Endodermal cell (in vitro differentiated cells): ENCODE measurements around the gene RETN. TPM values are rescaled to one million over a fixed set of nuclear protein-coding genes. Genes with fewer than 3 reads are reported as not detected.

ENCODE experiments used
- DNase-seq: peaks from one replicate; pipeline ENCODE4 v3.0.0-alpha.2; 2017
- H3K27ac ChIP-seq: 2 replicates; pipeline ENCODE4 v1.5.1; 2013; ENCODE audit warnings: mild to moderate bottlenecking, low read depth, low read length, moderate library complexity
- H3K27me3 ChIP-seq: 2 replicates; pipeline ENCODE4 v1.6.1; 2013; ENCODE audit warnings: mild to moderate bottlenecking, low read length, moderate library complexity; ENCODE audit not compliant: insufficient read depth, control insufficient read depth, poor library complexity, severe bottlenecking
- H3K36me3 ChIP-seq: 2 replicates; pipeline ENCODE4 v1.7.0; 2013; ENCODE audit warnings: mild to moderate bottlenecking, low read length, moderate library complexity; ENCODE audit not compliant: control insufficient read depth, insufficient read depth
- H3K4me1 ChIP-seq: one replicate; pipeline ENCODE4 v1.7.0; 2013; ENCODE audit warnings: low read length; ENCODE audit not compliant: control insufficient read depth, insufficient read depth
- H3K4me3 ChIP-seq: 2 replicates; pipeline ENCODE4 v1.5.1; 2013; ENCODE audit warnings: mild to moderate bottlenecking, low read length, moderate library complexity
- H3K9ac ChIP-seq: 2 replicates; pipeline ENCODE4 v1.6.1; 2013; ENCODE audit warnings: mild to moderate bottlenecking, low read length, moderate library complexity; ENCODE audit not compliant: poor library complexity, severe bottlenecking; ENCODE audit errors: extremely low read depth
- H3K9me3 ChIP-seq: 2 replicates; pipeline ENCODE4 v1.6.1; 2013; ENCODE audit warnings: mild to moderate bottlenecking, low read length, moderate library complexity; ENCODE audit not compliant: control insufficient read depth
- H3K27ac Mint-ChIP-seq: 2 replicates; pipeline ENCODE4 v1.8.0; 2020; ENCODE audit warnings: mixed read lengths
- H3K27me3 Mint-ChIP-seq: 2 replicates; pipeline ENCODE4 v1.8.0; 2021; ENCODE audit warnings: mild to moderate bottlenecking, mixed read lengths; ENCODE audit not compliant: insufficient read depth
- H3K36me3 Mint-ChIP-seq: 2 replicates; pipeline ENCODE4 v1.8.0; 2020; ENCODE audit warnings: low read depth, mixed read lengths
- H3K4me1 Mint-ChIP-seq: 2 replicates; pipeline ENCODE4 v1.8.0; 2020; ENCODE audit warnings: mixed read lengths
- H3K4me3 Mint-ChIP-seq: 2 replicates; pipeline ENCODE4 v1.8.0; 2020; ENCODE audit warnings: mild to moderate bottlenecking, moderate library complexity, mixed read lengths
- H3K9me3 Mint-ChIP-seq: 2 replicates; pipeline ENCODE4 v1.8.0; 2020; ENCODE audit warnings: mild to moderate bottlenecking, mixed read lengths
- WGBS, 2 experiments: methylation state at CpG; one replicate each; pipeline versions ENCODE4 v1.1.5 to v1.1.7; 2013; ENCODE audit warnings: missing lambda C conversion rate in 2 of 2, mixed read lengths in 1 of 2; ENCODE audit not compliant: insufficient coverage in 1 of 2, insufficient read length in 1 of 2; 5-methylcytosine and 5-hydroxymethylcytosine counted together
- total RNA-seq, 2 donors: library from RNA; stranded (reverse); fragmentation: NEBNext Ultra II Directional in 1 of 2; extraction: Animal tissue kit (Norgen Biotek cat#: 25700) in 1 of 2; gene quantifications; 2 replicates in 1 of 2; 3 replicates in 1 of 2; pipeline ENCODE4 v1.2.1, GENCODE V29; 2021
- TF ChIP-seq, protein P1 (sequence below): fragments of 200-600 bp; sonication (generic); conservative IDR thresholded peaks from 2 replicates; pipeline ENCODE4 v1.5.0; 2021; ENCODE audit warnings: antibody characterized with exemption, mild to moderate bottlenecking

Gene RETN
- total RNA-seq, 2 donors from 2014 or later = not detected

DNA sequence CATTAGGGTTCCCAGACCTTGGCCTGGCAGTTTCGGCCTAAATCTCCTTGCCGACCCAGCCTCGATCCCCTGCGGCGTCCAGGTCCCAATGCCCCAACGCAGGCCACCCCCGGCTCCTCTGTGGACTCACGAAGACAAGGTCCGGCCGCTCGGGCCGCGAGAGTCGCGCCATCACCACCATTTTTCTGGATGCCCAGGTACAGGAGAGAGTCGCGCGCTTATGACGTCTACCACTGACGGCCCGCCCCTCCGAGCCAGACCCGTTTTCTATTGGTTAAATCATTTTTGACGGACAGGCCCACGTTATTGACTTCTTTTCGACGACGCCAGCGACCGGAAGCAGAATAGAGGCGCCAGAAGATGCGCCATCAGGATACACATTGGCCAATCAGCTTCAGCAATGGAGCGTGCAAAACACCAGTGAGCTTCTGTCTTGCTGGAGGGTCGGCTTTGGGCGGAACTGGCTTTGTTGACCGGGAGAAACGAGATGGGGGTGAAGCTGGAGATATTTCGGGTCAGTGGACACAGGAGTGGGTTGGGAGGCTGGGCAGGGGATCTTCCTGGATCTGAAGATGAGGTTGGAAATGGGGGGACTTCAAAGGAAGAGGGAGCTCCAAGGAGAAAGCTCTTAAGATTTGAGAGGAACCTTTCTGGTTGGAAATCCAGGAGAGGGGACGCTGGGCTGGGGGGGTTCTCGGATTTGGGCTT lies 39.3 kb upstream of the RETN start, which contains the start of the genes PET100 and XAB2:
Gene PET100 (plus strand): TSS at position 447 of the 708 bp plus-strand sequence. CDS start 41 bp downstream, at position 488.
Gene XAB2 (minus strand): TSS at position 199 of the 708 bp plus-strand sequence. CDS start 18 bp downstream, at position 181.
- peak within 1 kb of the TSS; percentile 83 for H3K27ac ChIP-seq
- H3K27ac Mint-ChIP-seq = peak within 1 kb of the TSS; percentile 100

DNA sequence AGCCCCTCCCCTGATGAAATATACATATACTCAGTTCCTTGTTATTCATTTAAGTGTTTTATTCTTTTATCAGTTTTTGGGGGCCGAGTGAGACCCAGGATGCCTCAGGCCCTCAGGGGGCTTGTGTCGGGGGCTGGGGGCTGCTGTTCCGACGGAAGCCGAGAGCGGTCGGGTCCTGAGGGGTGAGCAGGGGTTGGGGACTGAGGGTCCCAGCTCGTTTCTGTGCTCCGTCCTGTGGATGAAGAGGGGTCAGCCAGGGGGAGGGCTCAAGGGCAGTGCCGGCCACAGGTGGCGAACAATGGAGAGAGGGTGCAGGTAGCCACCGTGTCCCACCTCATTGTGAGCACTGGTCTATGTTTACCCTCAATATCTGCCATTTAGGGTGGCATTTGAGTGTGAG lies 37.3 kb upstream of the RETN start:
- H3K4me1 ChIP-seq = no peaks in the 10 kb centered on the region
- no peaks in the 10 kb centered on the region for H3K9me3 ChIP-seq
- DNase-seq = no peak
- Mint-ChIP-seq H3K27ac (no peak overlapping the region), H3K4me3 (no peak overlapping the region), H3K4me1 (peaks cover 17% of the 10 kb centered on the region), H3K36me3 (peaks cover 9% of the 10 kb centered on the region), H3K9me3 (no peaks in the 10 kb centered on the region), H3K27me3 (peaks cover 27% of the 10 kb centered on the region)
- no peak overlapping the region for H3K4me3 ChIP-seq
- H3K9ac ChIP-seq = no peak overlapping the region
- peaks cover 5% of the 10 kb centered on the region for H3K36me3 ChIP-seq
- TF ChIP-seq, protein P1, sequence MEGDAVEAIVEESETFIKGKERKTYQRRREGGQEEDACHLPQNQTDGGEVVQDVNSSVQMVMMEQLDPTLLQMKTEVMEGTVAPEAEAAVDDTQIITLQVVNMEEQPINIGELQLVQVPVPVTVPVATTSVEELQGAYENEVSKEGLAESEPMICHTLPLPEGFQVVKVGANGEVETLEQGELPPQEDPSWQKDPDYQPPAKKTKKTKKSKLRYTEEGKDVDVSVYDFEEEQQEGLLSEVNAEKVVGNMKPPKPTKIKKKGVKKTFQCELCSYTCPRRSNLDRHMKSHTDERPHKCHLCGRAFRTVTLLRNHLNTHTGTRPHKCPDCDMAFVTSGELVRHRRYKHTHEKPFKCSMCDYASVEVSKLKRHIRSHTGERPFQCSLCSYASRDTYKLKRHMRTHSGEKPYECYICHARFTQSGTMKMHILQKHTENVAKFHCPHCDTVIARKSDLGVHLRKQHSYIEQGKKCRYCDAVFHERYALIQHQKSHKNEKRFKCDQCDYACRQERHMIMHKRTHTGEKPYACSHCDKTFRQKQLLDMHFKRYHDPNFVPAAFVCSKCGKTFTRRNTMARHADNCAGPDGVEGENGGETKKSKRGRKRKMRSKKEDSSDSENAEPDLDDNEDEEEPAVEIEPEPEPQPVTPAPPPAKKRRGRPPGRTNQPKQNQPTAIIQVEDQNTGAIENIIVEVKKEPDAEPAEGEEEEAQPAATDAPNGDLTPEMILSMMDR = no peak
- WGBS, 2 experiments = 92 to 100% methylated on average over 2 to 12 of the region's 12 CpGs
- no peak overlapping the region for H3K27ac ChIP-seq
- H3K27me3 ChIP-seq = peaks cover 23% of the 10 kb centered on the region

More for the DNA sequence above, 39.3 kb upstream of the RETN start, which contains the start of the genes PET100 and XAB2:
- Mint-ChIP-seq H3K9me3 (no peaks in the 10 kb centered on the region), H3K4me3 (peak within 1 kb of the TSS; percentile 94), H3K4me1 (peaks cover 17% of the 10 kb centered on the region), H3K27me3 (peaks cover 6% of the 10 kb centered on the region), H3K36me3 (peaks cover 12% of the 10 kb centered on the region)
- TF ChIP-seq, protein P1 = no peak
- H3K9me3 ChIP-seq = no peaks in the 10 kb centered on the region
- peak; percentile 98 for DNase-seq
- H3K36me3 ChIP-seq = peaks cover 19% of the 10 kb centered on the region
- H3K4me1 ChIP-seq = no peaks in the 10 kb centered on the region
- WGBS, 2 experiments = 0% methylated on average over 38 to 40 of the region's 40 CpGs
- peaks cover 2% of the 10 kb centered on the region for H3K27me3 ChIP-seq
- peak within 1 kb of the TSS; percentile 96 for H3K4me3 ChIP-seq
- H3K9ac ChIP-seq = peak within 1 kb of the TSS; percentile 99

DNA sequence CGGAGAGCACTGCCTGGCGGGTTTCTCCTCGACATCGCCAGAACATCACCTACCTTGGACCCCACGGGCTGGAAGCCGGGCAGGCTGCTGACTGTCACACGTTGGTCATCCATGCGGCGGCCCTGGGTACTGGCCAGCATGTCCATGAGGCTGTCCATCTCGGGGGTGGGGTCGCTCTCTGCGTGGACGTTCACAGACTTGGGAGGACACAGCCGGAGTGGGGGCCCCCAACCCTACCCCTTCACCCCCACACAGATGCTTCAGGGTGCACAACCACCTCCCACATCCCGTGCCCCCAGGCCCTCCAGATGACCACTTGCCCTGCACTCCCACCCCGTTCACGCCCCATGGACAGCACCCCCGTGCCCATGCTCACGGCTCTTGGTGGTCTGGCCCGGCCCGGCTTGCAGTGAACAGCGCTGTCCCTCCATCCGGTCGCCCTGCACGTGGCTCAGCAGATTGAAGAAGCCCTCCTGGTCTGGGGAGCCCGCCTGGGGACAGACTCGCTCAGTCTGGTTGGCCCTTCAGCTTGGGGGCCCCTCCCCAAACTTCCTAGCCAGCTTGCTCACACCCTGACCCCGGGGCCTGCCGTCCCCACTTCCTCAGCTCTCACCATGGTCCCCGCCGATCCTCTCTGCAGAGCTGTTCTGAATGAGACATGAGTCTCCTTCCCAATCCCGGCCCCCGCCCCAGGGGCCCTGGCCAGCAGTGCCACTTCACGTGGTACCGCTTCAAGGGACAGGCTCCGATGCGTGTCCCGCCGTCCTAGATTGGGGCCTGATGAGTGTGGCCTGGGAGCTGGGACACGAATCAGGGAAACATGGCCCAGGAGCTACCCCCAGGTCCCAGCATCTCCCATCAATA lies 36.3 kb upstream of the RETN start:
- Mint-ChIP-seq H3K4me3 (no peak overlapping the region), H3K27ac (no peak overlapping the region), H3K4me1 (peaks cover 17% of the 10 kb centered on the region)

More for the DNA sequence above, 36.3 kb upstream of the RETN start:
- Mint-ChIP-seq H3K27me3 (peaks cover 30% of the 10 kb centered on the region), H3K36me3 (peaks cover 2% of the 10 kb centered on the region), H3K9me3 (no peaks in the 10 kb centered on the region)
- 92 to 100% methylated on average over 16 to 40 of the region's 40 CpGs for WGBS, 2 experiments
- Histone ChIP-seq H3K4me1 (no peaks in the 10 kb centered on the region), H3K4me3 (no peak overlapping the region), H3K9me3 (no peaks in the 10 kb centered on the region), H3K9ac (no peak overlapping the region), H3K27me3 (peaks cover 23% of the 10 kb centered on the region), H3K27ac (no peak overlapping the region), H3K36me3 (no peaks in the 10 kb centered on the region)
- TF ChIP-seq, protein P1 = no peak
- no peak for DNase-seq
